ENCODE data around the gene MBLAC1.
A peak's percentile ranks its signal among the peaks of the same experiment; 100 is the strongest.

MBLAC1 gene

DNA sequence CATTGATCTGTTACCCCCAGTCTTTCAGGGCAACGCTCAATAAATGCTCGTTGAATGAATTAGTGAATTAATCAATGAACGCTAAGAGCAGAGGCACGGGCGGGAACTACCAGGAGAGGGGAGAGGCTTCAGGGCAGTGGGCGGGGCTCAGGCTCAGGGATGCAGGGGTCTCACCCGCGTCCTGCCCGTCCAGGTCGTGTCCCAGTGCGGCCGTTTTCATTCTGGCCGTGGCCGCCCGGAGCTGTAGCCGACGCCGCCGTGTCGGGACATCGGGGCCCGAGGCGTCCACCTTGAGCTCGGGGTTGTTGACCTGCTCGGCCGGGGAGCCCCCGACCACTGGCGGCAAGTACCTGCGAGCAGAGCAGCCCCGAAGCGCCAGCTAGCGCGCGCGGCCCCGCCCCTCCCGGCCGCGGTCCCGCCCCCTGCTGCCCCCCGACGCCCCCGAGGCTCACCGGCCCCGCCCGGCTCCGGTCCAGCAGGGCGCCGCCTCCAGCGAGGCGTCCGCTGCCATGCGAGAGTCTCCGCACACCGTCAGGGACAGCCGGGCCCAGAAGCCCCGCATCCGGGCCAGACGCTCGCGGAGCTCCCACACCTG, 44.4 kb downstream of the MBLAC1 start:
- peak; percentile 48 for DNase-seq (ENCODE audit: low spot score)

DNA sequence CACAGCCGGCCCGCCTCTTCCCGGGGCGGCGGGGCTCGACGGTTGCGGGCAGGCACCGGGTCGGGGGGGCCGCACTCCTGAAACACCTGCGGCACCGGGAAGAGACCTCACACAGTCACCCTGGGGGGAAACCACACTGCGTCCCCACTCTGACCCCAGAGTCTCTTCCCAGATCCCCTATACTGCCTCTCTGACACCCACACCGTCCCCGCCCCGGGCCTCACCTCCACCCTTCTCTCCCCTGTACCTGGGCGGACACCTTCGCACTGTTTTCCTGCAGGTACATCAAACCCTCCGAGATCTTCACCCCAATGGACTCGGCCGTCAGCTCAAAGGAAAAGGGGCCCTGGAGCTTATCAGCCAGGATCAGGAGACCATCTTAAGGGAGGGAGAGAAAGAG, 45.1 kb downstream of the MBLAC1 start:
- peak; percentile 44 for DNase-seq (ENCODE audit: low spot score)

DNA sequence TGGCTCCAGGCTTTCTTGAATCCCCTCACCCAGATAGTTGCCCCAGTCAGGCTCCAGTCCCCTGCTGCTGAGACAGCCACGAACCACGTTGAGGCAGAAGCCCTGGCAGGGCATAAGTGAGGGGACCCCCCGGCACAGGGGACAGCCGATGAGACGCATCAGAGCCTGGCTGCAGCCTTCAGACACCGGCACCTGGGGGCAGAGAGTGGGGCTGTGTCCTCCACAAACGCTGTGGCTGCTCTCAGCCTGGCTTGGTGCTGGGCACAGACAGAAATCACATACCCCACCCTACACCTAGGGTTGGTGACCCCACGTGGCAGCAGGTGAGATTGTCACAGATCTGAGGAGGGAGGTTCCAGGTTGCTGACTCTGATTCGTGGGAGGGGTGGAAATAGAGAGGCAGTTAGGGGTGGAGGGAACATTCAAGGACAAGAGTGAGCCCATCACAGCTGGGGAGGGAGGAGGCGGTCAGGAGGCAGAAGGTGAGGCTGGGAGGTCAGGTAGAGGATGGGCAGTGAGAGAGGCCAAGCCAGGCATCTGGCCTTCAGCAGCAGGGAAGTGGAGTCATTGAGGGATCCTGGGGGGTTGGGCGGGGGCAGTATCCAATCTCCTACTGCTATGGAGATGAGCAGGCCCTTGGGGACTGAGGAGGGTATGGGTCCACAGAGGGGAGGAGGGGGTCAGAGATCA, 47.2 kb downstream of the MBLAC1 start:
- no peak for DNase-seq (ENCODE audit: low spot score)

DNA sequence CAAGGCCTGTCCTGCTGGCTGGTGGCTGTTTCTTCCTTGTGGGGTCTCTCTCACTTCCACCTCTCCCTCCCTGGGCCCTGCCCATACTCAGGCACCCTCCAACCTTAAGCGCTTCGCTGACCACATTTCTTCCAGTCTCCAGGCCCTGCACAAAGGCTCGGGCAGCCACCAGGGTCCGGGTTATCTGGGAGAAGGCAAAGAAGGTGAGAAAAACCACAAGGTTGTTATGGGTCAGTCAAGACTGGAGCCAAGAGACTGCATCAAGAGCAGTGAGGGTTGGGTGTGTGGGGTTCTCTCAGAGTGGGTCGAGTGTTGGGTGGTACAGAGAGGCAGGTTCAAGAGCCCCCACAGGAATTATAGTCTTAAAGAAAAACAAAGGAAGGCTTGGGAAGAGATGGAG, 47.8 kb downstream of the MBLAC1 start:
- DNase-seq (ENCODE audit: low spot score) = no peak

DNA sequence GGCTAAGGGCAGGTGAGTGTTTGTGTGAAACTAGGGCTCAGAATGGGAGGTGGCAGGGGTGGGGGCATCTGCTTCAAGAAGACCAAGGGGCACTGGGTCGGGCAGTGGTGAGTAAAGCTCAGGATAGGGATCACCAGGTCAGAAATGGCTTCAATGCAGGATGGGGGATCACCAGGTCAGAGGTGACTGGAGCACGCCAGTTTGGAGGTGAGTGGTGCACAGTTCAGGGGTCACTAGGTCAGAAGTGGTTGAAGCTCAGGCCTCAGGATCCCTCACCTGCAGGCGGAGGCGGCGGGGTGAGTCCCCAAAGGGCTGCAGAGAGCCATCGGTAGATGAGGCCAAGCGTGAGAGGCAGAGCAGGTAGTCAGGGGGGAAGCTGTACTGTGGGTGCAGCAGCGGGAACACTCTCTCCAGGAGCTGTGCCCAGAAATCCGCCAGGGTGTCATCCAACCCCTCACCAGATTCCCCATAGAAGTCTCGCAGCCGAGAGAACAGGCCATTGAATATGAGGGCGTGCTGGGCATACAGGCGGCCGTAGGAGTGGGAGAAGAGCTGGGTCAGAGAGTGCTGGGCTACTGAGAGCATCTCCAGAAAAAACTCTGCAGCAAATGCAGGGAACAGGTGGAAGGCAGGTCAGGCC, 48.6 kb downstream of the MBLAC1 start:
- DNase-seq (ENCODE audit: low spot score) = no peak

DNA sequence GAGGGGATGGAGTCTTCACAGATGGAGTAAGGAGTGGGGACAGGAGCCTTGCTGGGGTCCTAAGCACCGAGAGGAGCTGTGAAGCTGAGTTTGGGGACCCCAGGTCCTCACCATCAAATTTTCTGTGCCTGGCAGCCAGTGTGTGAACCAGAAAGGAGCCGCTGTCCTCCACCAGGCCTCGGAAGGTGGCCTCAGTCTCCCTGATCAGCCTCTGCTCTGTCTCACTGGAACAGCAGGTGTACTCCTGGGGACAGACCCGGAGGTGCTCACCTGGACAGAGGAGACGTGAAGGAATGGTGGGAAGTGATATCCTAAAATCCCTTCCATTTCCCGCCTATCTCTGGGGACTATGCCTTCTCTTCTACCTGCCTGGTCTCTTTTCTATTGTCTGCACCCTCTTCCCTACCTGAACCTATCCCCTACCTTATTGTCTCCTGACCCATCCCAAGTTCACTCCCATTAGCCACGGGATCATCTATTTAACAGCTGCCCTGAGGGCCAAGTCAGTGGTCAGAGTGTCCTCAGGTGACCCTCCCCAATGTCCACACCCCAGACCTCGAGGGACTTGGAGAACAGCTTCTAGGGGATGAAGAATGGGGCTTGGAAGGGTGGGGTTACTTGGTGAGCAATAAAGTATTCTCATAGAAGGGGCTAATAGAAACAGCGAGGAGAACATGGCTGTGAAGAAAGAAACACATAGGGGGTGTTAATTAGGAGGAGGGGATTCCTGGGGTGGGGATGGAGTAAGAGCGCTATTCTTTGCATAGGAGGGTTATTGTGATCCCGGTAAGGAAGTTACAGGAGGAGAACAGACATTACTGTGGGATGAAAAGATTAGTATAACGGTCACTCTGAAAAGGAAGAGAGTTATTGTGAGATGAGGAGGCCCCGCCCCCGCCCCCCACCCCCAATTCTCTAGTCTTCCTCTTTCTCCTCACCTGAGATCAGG, 49.6 kb downstream of the MBLAC1 start:
- DNase-seq (ENCODE audit: low spot score) = no peak

DNA sequence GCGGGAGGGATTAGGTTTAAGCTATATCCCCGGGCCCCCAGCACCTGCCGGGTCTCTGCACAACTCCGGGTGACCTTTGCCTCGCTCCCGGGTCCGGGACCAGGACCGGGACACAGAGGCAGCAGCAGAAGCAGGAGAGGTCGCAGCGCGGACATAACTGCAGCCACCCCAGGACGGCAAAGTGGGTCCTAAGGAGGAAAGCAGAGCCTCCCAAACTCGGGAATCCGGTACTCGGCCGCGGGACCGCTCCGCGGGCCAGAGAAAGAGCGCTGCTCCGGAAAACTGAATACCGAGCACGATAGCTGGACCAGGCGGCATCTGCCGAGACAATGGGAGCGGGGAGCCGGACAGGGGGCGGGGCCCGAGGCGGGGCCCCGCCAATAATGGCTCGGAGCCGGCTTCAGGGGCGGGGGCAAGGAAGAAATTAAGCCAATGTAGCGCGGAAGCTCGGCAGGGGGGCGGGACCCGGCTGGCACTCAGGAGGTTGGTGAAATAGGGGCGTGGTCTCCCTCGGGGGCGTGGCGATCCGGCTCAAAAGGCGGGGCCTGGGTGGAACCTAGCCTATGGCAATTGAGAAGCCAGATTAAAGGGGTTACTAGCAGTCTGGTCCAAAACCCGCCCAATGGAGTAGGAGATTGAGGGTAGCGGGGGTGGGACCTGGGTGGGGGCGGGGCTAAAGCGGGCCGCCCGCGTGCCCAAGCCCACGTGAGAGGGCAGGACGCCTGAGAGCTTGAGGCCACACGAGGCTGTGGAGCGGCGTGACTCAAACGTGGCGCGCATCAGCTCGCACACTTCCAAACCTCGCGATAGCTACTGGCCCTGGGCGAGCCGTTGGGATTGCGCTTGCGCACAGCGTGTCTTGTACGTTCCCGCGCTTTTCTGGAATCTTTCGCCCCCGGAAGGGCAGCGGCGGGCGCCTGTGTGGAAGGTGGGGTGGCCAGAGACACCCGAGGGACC, 50.6 kb downstream of the MBLAC1 start, which contains the start of the genes GPC2 and STAG3:
Gene GPC2 (minus strand): TSS at position 337 of the 957 bp plus-strand sequence. CDS start 182 bp downstream, at position 155.
Gene STAG3 (plus strand): TSS at position 874 of the 957 bp plus-strand sequence. CDS start 2,639 bp downstream, outside the sequence.
- DNase-seq (ENCODE audit: low spot score) = peak; percentile 99

Measured in SW480 (cell line).